ENCODE results near the gene FAM222B.
"Not testable (repeated sequence)": the region's sequence is repeated elsewhere in the genome, so short reads cannot be mapped to it uniquely, and the experiment has no call there.

FAM222B gene, protein sequence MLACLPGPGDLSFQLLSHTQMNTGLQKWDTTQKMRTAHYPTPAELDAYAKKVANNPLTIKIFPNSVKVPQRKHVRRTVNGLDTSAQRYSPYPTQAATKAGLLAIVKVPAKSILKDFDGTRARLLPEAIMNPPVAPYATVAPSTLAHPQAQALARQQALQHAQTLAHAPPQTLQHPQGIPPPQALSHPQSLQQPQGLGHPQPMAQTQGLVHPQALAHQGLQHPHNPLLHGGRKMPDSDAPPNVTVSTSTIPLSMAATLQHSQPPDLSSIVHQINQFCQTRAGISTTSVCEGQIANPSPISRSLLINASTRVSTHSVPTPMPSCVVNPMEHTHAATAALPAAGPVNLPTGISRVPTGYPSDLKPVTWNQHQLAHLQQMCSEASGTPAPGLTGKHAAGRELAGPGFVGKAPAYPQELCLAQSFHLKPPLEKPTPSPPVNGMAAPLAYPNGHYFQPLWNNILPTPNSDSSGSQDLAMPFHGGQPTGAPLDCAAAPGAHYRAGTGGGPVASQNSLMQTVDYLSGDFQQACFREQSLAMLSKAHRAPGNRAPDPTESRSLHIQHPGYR

DNA sequence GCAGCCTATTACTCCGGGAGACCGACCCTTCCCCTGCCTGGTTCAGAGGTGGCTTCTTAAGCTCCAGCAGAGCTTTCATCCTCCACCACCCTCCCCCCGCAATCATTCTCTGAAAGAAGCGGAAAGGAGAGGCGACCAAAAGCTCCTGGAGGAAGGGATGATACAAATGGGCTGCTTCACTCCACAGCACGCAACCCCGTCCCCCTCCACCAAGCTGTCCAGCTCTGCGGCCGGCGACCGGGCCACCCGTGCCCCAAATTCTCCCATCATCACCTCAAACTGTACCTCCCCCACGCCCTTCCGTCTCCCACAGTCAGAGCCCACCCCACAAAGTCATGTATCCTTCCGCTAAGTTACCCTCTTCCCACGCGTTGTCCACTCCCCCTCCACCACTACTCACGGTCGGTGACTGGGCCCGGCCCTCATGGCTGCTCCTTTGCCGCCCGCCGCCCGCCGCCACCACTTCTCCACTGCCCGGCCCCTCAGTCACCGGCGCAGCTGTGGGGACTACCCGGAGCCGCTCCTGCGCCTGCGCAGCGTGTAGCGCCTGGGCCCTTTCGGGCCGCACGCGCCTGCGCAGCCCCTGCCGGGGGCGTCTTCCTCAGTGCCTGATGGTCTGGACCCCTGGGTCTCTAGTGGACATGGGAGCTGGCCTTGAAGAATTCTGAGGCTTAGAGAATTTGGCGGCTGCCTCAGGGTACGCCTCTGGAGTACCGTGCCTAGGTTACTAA is at the start of gene FAM222B:
TSS of gene FAM222B (minus strand) at position 509 of the 731 bp plus-strand sequence. CDS start 76,123 bp downstream, outside the sequence.
- ATAC-seq, result peak; percentile 97

DNA sequence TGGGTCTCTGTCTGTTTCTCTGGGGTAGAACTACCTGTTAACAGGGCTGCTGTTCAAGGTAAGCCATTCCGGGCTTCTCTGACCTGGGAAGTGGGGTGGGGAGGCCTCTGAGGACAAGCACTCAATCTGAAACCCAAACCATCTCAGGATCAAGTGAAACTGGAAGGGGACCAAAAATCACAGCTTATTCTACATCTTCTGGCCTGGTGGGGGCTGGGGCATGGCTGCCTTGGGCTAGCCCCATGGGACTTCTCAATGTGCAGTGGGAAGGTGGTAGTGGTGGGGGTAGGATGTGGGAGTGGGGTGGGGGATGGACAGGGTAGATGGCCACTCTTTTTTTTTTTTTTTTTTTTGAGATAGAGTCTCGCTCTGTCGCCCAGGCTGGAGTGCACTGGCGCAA is 49.4 kb upstream of the FAM222B start:
- no peak for ATAC-seq

DNA sequence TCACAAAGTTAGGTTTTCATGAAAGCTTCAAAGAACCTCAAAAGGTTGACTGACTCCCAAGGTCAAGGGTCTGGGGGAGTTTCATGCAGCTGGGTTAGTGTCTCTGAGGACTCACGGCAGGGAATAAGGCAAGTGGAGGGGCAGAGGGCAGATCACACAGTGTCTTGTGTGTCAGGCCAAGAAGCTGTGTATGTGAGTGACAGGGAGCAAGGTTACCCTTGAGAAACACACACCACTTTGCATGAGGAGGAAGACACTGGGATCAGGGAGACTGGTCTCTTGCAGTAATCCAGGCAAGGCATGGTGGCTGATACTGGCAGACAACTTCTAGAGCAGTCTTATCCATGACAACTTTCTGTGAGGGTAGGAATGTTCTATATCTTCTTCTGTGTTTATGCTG is 48.6 kb upstream of the FAM222B start:
- no peak for ATAC-seq

DNA sequence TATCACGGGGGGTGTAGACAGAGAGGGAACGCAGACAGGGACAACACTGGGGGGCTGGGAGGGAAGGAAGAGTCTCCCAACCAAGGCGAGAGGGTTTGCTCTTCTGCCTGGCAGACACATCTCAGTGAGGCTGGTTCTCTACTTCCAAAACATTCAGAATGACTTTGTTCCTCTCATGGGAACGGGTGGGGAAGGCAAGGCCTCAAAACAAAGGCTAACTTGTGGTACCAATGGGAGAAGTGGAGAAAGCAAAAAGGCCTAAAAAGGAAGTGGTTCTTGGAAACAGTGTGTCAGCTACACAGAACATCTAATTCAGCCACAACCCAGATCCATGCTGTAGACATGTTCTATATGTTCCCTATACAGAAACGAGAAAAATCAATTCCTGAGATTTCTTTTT is 47.4 kb upstream of the FAM222B start:
- no peak for ATAC-seq

DNA sequence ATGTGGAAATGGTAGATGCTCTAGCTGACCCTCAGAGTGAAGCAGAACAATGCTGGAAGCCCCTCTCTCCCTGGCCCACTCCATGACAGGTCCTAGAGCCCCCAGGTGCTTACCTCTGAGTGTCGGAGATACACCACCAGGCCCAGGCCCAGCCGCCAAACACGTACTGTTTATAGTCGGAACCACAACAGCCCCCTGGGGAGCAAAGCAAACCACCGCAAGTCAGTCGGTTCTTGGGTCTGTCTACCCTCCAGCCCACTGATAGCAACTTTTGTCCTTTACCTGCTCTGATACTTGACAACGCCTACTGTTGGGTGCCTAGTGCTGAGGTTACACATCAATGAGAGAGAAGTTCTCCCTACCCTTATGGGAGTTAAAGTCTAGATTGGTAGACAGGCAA is 46.2 kb upstream of the FAM222B start:
- ATAC-seq, result no peak

DNA sequence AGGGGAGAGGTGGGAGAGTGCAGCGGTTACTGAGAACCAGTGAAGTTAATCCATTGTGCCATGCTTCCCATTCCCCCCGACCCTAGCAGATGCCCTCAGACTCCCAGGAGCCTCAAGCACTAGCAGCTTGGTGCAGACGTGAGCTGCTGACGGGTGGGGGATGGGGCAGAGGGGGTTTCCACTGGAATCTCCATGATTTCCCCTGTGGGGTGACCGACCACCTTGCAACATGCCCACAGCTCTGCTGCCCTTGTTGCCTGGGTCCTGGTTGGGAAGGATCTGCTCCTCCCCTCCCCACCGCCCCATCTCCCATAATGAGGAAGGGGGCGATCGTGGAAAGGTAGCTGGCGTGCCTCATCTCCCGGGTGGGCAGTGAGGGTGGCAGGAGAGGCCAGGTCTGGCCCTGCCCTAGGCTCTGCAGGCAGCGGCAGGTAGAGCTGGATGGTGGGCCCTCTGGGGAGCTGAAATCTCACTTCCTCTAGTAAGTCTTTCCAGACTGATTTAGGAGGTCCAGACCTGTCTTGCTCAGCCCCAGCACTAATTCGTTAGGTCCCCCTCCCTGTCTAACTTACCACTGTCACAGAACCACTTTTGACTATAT is 45.4 kb upstream of the FAM222B start:
- ATAC-seq, result no peak

DNA sequence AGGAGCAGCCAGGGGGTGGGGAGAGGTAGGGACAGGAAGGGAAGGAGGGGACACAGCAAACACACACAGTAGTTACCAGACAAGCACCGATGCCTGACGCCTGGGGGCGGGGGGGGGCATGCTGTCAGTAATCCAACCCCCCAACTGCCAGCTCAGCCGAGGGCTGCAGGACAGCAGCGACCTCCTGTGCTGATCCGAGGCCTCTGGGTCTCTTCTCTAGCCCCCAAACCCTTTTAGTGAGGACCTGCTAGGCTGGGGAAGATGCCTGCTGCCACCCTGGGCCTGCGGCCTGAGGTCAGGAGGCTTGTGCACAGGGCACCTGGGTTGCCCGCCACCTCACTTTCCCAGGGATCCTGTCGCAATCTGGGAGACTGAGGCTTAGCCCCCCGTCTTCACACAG is 43.4 kb upstream of the FAM222B start:
- ATAC-seq, result no peak

DNA sequence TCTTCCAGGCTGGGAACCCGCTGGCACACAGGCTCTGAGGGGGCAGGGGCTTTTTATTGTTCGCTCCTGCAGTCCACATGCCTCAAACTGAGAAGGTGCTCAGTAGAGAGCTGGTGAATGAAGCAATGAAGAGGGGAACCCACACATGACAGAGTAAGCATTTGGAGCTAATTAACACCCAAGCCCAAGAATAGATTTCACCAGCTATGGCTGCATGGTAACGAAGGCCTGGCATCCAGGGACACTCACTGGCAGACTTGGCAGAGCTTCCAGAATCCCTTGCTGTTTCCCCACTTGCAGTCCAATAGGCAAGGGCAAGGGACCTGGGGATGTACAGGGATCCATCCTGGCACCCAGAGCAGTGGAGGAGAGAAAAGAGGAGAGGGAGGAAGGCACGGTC is 42.8 kb upstream of the FAM222B start:
- no peak for ATAC-seq

DNA sequence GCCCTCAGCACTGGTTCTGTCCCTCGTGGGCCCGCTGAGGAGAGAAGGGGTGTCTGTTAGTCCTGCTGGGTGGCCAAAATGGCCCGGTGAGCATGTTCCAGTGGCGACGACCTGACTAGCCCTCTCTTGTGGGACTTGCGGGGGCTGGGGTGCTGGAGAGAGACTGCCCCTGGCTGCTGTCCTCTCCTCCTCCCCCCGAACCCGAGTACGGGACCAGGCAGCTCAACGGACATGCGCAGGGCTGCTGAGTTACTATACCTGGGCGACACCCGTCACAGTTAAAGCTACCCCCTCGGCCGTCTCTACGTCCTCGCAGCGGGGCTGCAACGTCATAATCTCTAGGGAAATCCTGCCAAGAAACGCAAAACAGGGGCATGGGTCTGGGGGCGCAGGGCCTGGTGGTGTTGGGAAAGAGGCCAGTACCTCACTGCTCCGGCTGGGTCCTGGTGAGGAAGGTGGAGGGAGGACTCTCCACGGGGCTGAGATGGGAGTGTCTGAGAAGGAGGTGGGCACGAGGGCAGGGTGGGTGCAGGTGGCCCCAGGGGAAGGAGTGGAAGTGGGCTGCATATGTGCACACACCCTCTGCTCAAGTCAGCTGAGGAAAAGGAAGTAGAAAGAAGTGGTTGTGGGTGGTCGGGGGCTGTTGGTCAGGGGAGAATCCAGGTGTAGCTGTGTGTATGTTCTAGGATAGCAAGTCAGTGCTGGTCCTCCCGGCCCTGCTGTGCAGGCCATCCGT is 41.5 kb upstream of the FAM222B start:
- ATAC-seq, result no peak

DNA sequence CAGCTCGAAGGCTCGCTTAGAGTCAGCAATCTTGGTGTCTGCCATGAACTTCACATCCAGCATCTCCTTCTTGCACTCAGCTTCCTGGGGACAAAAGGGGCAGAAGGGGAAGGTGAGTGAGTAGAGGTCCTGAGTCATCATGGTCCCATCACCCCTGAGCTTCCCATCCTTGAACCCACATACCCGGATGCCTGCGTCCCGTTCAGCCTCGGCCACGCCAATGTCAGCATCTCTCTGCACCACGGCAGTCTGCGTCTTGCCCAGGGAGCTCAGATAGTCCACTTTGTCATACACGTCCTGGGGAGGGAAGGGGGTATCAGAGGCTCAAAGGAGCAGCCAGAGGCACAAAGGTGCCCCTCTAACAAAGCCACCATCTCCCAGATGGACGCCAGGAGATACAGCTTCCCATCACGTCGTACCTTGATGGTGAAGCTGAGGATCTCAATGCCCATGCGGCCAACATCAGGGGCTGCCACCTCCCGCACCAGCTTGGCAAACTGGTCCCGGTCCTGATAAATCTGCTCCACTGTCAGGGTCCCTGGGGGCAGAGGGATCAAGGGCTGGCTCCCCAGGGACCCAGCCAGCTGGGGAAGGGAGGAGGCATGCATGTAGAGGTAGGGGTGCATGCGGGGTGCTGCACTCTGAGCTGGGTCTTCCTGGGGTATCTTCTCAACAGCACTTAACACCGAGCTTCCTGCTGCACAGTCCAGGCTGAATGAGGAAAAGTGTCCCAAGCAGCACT is 39.7 kb upstream of the FAM222B start:
- ATAC-seq, result no peak

DNA sequence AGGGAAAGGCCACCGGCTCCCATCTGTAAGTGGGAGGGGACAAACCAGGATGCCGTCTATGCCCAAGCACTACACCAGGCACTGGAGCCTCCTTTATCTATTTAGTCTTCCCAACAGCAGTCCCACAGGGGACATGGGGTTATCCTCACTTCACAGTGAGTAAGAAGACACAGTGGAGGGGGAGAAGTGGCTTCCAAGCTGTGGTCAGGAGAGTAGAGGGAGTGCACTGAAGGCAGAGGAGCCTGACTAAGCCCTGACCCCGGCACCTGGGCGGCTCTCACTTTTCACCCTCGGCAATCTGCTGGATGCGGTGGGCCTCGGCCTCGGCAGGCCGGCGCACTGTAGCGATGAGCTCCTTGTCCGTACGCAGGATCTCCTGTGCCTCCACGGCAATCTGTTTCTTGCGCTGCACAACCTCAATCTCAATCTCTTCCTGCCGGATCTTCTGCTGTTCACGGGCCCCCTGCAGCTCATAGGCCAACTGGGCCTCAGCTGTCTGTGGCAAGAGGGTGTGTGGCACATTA is 39.0 kb upstream of the FAM222B start:
- ATAC-seq, result no peak

DNA sequence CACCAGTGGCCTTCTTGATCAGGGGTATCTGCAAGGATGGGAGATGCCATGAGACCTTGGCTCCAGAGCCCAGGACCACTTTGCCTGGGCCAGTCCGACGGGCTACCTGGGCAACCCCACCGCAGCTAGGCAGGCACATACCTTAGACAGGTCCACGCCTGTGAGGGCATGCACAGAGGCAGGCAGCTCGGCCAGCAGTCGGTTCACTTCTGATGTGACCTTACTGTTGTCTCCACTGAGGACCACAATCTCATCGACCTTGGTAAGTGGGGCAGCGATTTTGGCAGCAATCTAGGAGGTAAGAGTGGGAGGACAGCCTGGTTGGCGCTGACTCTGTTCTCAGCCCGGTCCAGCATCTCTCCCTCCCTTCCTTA is 38.0 kb upstream of the FAM222B start:
- no peak for ATAC-seq

DNA sequence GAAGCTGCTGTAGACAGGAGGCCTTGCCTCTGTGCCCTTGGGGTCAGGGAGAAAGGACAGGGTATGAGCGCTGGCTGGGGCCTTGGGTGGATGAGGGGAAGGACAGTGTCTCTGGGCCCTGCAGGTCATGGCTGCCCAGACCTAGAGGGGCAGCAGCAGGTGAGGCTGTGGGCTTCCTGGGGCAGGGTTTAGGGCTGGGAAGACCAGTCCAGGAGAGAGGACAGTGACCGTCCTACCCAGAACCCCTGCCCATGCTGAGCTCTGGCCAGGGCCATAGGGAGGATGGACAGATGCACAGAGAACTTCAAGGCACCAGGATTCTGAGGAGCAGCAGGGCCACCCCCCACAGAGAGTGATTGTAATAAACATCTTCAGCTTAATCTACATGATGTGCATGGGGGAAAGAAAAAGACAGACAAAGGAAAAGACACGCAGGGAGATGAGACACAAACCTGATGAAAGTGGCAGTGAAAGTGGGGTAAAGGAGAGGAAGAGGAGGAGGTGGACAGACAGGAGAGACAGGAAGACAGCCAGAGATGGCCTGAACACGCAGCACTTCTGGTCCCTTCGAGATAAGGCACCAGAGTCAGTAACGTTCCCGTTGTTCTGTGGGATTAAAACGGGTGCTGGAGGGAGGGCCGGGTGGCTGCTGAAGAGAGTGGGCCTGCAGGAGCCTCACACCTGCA is 37.4 kb upstream of the FAM222B start:
- no peak for ATAC-seq

DNA sequence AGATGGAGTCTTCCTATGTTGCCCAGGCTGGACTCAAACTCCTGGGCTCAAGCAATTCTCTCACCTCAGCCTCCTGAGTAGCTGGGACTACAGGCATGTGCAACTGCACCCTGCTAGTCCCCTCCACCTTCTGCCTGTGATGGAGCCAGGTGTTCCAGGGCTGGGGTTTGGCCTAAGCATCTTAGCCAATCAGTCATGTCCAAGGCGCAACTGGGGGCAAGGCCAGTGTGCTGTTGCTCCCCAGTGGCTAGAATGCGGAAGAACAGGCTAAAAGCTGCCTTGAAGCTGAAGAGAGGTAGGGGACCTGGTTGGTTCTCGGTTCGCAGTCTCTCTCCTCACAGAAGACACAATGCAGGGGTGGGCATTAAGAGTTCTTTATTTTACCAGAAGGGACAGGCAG is 36.4 kb upstream of the FAM222B start:
- no peak for ATAC-seq

DNA sequence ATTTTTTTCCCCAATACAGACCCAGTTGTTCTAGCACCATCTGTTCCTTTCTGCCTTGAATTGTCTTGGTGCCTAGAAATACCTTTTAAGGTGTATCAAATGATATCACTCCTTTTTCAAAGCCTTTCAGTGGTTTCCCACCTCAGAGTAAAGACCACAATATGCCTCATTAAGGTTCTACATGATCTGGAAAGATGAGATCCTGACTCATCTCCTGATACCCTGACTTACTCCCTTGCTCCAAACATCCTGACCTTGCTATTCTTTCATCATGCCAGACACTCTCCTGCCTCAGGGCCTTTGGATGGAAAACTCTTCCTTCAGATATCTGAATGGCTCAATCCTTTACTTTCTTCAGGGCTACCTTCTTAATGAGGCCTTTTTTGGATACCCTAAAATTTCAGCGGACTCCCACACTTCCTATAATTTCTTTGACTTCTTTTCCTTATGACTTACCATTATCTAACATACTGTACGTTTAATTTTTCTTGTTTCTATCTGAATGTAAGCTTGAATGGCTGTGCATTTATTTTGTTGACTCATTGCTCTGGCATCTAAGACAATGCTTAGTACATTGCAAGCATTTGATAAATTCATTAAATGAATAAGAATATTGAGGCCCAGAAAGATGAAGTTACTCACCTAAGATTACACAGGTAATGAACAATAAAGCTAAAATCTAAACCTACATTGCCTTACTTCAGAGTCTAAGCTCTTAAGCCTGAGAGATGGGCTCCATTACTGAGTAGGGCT is 35.7 kb upstream of the FAM222B start:
- peak; percentile 17 to 33 for ATAC-seq

DNA sequence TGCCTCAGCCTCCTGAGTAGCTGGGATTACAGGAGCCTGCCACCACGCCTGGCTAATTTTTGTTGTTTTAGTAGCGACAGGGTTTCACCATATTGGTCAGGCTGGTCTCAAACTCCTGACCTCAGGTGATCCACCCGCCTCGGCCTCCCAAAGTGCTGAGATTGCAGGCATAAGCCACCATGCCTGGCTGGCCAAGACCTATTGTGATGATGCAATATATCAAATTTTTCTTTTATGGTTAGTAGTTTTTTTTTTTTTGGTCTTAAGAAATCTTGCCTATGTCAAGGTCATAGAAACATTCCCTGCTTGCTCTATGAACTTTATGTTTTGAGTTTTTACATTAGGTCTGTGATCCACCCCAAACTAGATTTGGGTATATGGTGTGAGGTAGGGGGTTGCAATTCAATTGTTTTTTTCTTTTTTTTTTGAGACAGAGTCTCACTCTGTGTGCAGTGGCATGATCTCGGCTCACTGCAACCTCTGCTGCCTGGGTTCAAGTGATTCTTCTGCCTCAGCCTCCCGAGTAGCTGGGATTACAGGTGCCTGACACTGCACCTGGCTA is 34.6 kb upstream of the FAM222B start:
- ATAC-seq, result not testable (repeated sequence)

DNA sequence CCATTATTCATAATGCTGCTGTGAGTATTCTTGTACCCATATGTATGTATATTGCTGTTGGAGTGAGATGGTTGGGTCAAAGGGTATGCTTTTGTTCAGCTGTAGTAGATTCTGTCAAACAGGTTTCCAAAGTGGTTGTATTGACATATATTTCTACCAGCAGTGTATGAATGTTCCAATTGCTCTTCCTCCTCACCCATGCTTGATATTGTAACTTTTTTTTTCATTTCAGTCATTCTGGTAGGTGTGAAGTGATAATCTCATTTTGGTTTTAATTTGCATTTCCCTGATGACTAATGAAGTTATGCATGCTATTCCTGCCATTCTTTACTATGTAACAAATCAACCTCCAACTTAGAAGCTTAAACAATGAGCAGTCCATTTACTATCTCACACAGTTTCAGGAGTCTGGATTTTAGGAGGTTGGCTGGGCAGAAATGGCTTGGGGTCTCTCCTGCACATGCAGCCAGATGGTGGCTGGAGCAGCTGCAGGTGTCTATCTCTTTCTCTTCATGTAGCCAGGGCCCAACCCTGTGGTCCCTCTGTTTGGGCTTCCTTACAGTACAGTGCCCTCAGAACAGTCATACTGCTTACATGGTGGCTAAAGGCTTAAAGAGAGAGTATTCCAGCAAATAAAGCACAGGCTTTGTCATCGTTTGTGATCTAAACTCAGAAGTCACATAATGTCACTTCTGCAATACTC is 33.4 kb upstream of the FAM222B start:
- ATAC-seq, result peak; percentile 57 to 63

DNA sequence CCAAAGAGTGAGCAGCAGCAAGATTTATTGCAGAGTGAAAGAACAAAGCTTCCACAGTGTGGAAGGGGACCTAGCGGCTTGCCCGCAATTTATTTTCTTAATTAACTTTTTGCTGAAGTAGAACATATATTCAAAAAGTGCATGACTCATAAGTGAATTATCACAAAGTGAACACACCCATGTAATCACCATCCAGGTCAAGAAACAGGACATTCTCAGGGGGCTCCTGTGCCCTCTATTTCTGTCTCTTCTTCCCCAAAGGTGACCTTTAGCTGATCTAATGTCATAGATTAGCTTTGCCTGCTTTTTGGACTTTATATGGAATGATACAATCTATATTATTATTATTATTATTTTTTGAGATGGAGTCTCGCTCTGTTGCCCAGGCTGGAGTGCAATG is 32.2 kb upstream of the FAM222B start:
- no peak for ATAC-seq

DNA sequence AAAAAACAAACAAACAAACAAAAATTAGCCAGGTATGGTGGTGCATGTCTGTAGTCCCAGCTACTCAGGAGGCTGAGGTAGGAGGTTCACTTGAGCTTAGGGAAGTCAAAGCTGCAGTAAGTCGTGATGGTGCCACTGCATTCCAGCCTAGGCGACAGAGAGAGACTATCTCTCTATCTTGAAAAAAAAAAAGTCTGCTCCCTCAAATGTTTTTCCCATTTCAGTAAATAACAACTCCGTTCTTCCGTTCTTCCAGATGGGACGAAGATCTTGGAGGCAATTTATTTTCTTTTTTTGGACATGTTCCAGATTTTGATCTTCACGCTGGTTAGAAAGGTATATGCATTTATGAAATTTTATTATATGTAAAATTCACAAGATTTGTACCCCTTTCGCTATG is 31.2 kb upstream of the FAM222B start:
- ATAC-seq, result no peak
